Glutamatergic neuron (in vitro differentiated cells): Measurements from ENCODE around the gene FCF1. TPM values are rescaled to one million over a fixed set of nuclear protein-coding genes. Genes with fewer than 3 reads are reported as not detected.

Source experiments
- DNase-seq: peaks from one replicate; pipeline ENCODE4 v3.0.0; 2022
- H3K27ac Mint-ChIP-seq: one replicate; pipeline ENCODE4 v1.8.0; 2020; ENCODE audit warnings: mild to moderate bottlenecking, mixed read lengths, inconsistent platforms; ENCODE audit not compliant: unreplicated experiment
- H3K27me3 Mint-ChIP-seq: one replicate; pipeline ENCODE4 v1.8.0; 2020; ENCODE audit warnings: mild to moderate bottlenecking, moderate library complexity, mixed read lengths, inconsistent platforms; ENCODE audit not compliant: unreplicated experiment
- H3K36me3 Mint-ChIP-seq: one replicate; pipeline ENCODE4 v1.8.0; 2020; ENCODE audit warnings: mild to moderate bottlenecking, mixed read lengths, inconsistent platforms; ENCODE audit not compliant: unreplicated experiment
- H3K4me1 Mint-ChIP-seq: one replicate; pipeline ENCODE4 v1.8.0; 2020; ENCODE audit warnings: mild to moderate bottlenecking, low read depth, mixed read lengths, inconsistent platforms; ENCODE audit not compliant: unreplicated experiment
- H3K4me3 Mint-ChIP-seq: one replicate; pipeline ENCODE4 v1.8.0; 2020; ENCODE audit warnings: mild to moderate bottlenecking, mixed read lengths, inconsistent platforms; ENCODE audit not compliant: unreplicated experiment
- H3K9me3 Mint-ChIP-seq: one replicate; pipeline ENCODE4 v1.8.0; 2020; ENCODE audit warnings: mild to moderate bottlenecking, moderate library complexity, mixed read lengths, inconsistent platforms; ENCODE audit not compliant: unreplicated experiment
- total RNA-seq: library from RNA; stranded (reverse); fragmentation: NEBNext Ultra II Directional; extraction: Animal tissue kit (Norgen Biotek cat#: 25700); gene quantifications from one replicate; pipeline ENCODE4 v1.2.1, GENCODE V29; 2021; ENCODE audit not compliant: unreplicated experiment
- TF ChIP-seq, protein P1 (sequence below): fragments of 200-600 bp; sonication (generic); IDR thresholded peaks from one replicate; pipeline ENCODE4 v1.5.0; 2021; ENCODE audit not compliant: partially characterized antibody, unreplicated experiment

FCF1 gene
- total RNA-seq, 1 donor from 2014 or later = 39.9 TPM

GRCh38 chr14:74784634-74785033 is 71.7 kb downstream of the FCF1 start:
- H3K9me3 Mint-ChIP-seq = no peaks in the 10 kb centered on the region
- TF ChIP-seq, protein P1, sequence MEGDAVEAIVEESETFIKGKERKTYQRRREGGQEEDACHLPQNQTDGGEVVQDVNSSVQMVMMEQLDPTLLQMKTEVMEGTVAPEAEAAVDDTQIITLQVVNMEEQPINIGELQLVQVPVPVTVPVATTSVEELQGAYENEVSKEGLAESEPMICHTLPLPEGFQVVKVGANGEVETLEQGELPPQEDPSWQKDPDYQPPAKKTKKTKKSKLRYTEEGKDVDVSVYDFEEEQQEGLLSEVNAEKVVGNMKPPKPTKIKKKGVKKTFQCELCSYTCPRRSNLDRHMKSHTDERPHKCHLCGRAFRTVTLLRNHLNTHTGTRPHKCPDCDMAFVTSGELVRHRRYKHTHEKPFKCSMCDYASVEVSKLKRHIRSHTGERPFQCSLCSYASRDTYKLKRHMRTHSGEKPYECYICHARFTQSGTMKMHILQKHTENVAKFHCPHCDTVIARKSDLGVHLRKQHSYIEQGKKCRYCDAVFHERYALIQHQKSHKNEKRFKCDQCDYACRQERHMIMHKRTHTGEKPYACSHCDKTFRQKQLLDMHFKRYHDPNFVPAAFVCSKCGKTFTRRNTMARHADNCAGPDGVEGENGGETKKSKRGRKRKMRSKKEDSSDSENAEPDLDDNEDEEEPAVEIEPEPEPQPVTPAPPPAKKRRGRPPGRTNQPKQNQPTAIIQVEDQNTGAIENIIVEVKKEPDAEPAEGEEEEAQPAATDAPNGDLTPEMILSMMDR = no peak
- no peak for DNase-seq
- H3K4me1 Mint-ChIP-seq = no peaks in the 10 kb centered on the region
- no peaks in the 10 kb centered on the region for H3K36me3 Mint-ChIP-seq
- H3K27me3 Mint-ChIP-seq = peaks cover 4% of the 10 kb centered on the region
- H3K27ac Mint-ChIP-seq = no peak overlapping the region
- no peak overlapping the region for H3K4me3 Mint-ChIP-seq

GRCh38 chr14:74785056-74785613 is 72.2 kb downstream of the FCF1 start:
- no peaks in the 10 kb centered on the region for H3K36me3 Mint-ChIP-seq
- H3K4me1 Mint-ChIP-seq = no peaks in the 10 kb centered on the region
- H3K9me3 Mint-ChIP-seq = no peaks in the 10 kb centered on the region

GRCh38 chr14:74786796-74787315 is 73.9 kb downstream of the FCF1 start:
- no peaks in the 10 kb centered on the region for H3K9me3 Mint-ChIP-seq

More at GRCh38 chr14:74785056-74785613, 72.2 kb downstream of the FCF1 start:
- H3K27ac Mint-ChIP-seq = no peak overlapping the region
- H3K4me3 Mint-ChIP-seq = no peak overlapping the region
- H3K27me3 Mint-ChIP-seq = peaks cover 4% of the 10 kb centered on the region
- no peak for DNase-seq
- TF ChIP-seq, protein P1 = no peak

More at GRCh38 chr14:74786796-74787315, 73.9 kb downstream of the FCF1 start:
- TF ChIP-seq, protein P1 = peak; percentile 25
- Mint-ChIP-seq H3K36me3 (no peaks in the 10 kb centered on the region), H3K4me1 (no peaks in the 10 kb centered on the region), H3K4me3 (no peak overlapping the region), H3K27me3 (peaks cover 3% of the 10 kb centered on the region), H3K27ac (no peak overlapping the region)
- DNase-seq = no peak

Other genes with a start within 250 kb of the FCF1 start
- gene NPC2, start 219.8 kb upstream of the FCF1 start, total RNA-seq = 17.6 TPM
- 14.8 TPM for gene ISCA2, start 219.4 kb upstream of the FCF1 start, total RNA-seq
- 1.2 TPM for gene LTBP2, start 100.9 kb upstream of the FCF1 start, total RNA-seq
- gene AREL1, start 64 bp upstream of the FCF1 start, total RNA-seq = 69.7 TPM
- gene YLPM1, start 50.2 kb downstream of the FCF1 start, total RNA-seq = 99.9 TPM
- not detected for gene PROX2, start 163.0 kb downstream of the FCF1 start, total RNA-seq
- 114 TPM for gene DLST, start 168.8 kb downstream of the FCF1 start, total RNA-seq
- 248 TPM for gene RPS6KL1, start 210.1 kb downstream of the FCF1 start, total RNA-seq
- 7.9 TPM for gene PGF, start 242.5 kb downstream of the FCF1 start, total RNA-seq